SK-N-SH treated with all-trans-retinoic acid at 6 μM for 48 hours (cell line): ENCODE data around the gene PACSIN2.
"Not testable (repeated sequence)": the region's sequence is repeated elsewhere in the genome, so short reads cannot be mapped to it uniquely, and the experiment has no call there.

Source experiments
- ATAC-seq: fragments of 200-7000 bp; cut with Tn5 transposase; 3 replicates; pipeline ENCODE4 v1.9.1; 2020; ENCODE audit warnings: mild to moderate bottlenecking, moderate library complexity
- ARNTL ChIP-seq: fragments of 450-650 bp; formaldehyde crosslinking; IDR thresholded peaks from 2 replicates; pipeline ENCODE4 v1.5.0; 2020; ENCODE audit warnings: low read depth, mild to moderate bottlenecking, moderate library complexity, borderline replicate concordance
- CREB5 ChIP-seq: fragments of 250-450 bp; sonication (Bioruptor Pico); IDR thresholded peaks from 2 replicates; pipeline ENCODE4 v1.5.1; 2020; ENCODE audit warnings: low read depth, mild to moderate bottlenecking, moderate library complexity
- CSDC2 ChIP-seq: fragments of 250-450 bp; sonication (Bioruptor Pico); IDR thresholded peaks from 2 replicates; pipeline ENCODE4 v1.5.0; 2020; ENCODE audit warnings: mild to moderate bottlenecking, moderate library complexity
- CSRNP3 ChIP-seq: fragments of 250-450 bp; sonication (Bioruptor Pico); IDR thresholded peaks from 2 replicates; pipeline ENCODE4 v1.5.1; 2021; ENCODE audit warnings: mild to moderate bottlenecking, moderate library complexity
- ESRRG ChIP-seq: fragments of 250-450 bp; sonication (Bioruptor Pico); IDR thresholded peaks from 2 replicates; pipeline ENCODE4 v1.6.1; 2021; ENCODE audit warnings: mild to moderate bottlenecking
- GLIS3 ChIP-seq: fragments of 250-450 bp; sonication (Bioruptor Pico); IDR thresholded peaks from 2 replicates; pipeline ENCODE4 v1.5.0; 2020; ENCODE audit warnings: mild to moderate bottlenecking, moderate library complexity
- ISL1 ChIP-seq: fragments of 250-450 bp; sonication (Bioruptor Pico); IDR thresholded peaks from 2 replicates; pipeline ENCODE4 v2.1.2; 2022; ENCODE audit warnings: mild to moderate bottlenecking, moderate library complexity
- OSR1 ChIP-seq: fragments of 250-450 bp; sonication (Bioruptor Pico); IDR thresholded peaks from 2 replicates; pipeline ENCODE4 v1.8.0; 2022; ENCODE audit warnings: moderate library complexity, mild to moderate bottlenecking, inconsistent platforms
- RARB ChIP-seq: fragments of 250-450 bp; sonication (Bioruptor Pico); IDR thresholded peaks from 2 replicates; pipeline ENCODE4 v1.8.0; 2021; ENCODE audit warnings: mild to moderate bottlenecking, moderate library complexity
- SNAI2 ChIP-seq: fragments of 250-450 bp; sonication (Bioruptor Pico); IDR thresholded peaks from 2 replicates; pipeline ENCODE4 v1.5.0; 2020; ENCODE audit warnings: mild to moderate bottlenecking, moderate library complexity
- TCF4 ChIP-seq: fragments of 250-450 bp; sonication (Bioruptor Pico); IDR thresholded peaks from 2 replicates; pipeline ENCODE4 v1.8.0; 2021; ENCODE audit warnings: mild to moderate bottlenecking, moderate library complexity, borderline replicate concordance
- TOX ChIP-seq: fragments of 250-450 bp; sonication (Bioruptor Pico); IDR thresholded peaks from 2 replicates; pipeline ENCODE4 v1.8.0; 2021; ENCODE audit warnings: mild to moderate bottlenecking, moderate library complexity, borderline replicate concordance
- ZC3H10 ChIP-seq: fragments of 250-450 bp; sonication (Bioruptor Pico); IDR thresholded peaks from 2 replicates; pipeline ENCODE4 v1.5.1; 2021; ENCODE audit warnings: mild to moderate bottlenecking, moderate library complexity
- ZFP3 ChIP-seq: fragments of 250-450 bp; sonication (Bioruptor Pico); IDR thresholded peaks from 2 replicates; pipeline ENCODE4 v1.5.0; 2020; ENCODE audit warnings: mild to moderate bottlenecking, moderate library complexity
- ZFP30 ChIP-seq: fragments of 450-650 bp; formaldehyde crosslinking; IDR thresholded peaks from 2 replicates; pipeline ENCODE4 v1.5.0; 2022; ENCODE audit warnings: mild to moderate bottlenecking, moderate library complexity
- ZNF565 ChIP-seq: fragments of 450-650 bp; formaldehyde crosslinking; conservative IDR thresholded peaks from 2 replicates; pipeline ENCODE4 v1.5.0; 2020; ENCODE audit warnings: low read depth, mild to moderate bottlenecking, moderate library complexity
- ZNF70 ChIP-seq: fragments of 450-650 bp; formaldehyde crosslinking; IDR thresholded peaks from 2 replicates; pipeline ENCODE4 v1.5.0; 2020; ENCODE audit warnings: mild to moderate bottlenecking, moderate library complexity
- ZNF8 ChIP-seq: fragments of 450-650 bp; formaldehyde crosslinking; IDR thresholded peaks from 2 replicates; pipeline ENCODE4 v1.5.0; 2020; ENCODE audit warnings: mild to moderate bottlenecking, moderate library complexity
- TF ChIP-seq, protein P1 (sequence below): fragments of 250-450 bp; sonication (Bioruptor Pico); IDR thresholded peaks from 2 replicates; pipeline ENCODE4 v1.5.0; 2020; ENCODE audit warnings: mild to moderate bottlenecking, moderate library complexity
- TF ChIP-seq, protein P2 (sequence below): fragments of 250-450 bp; sonication (Bioruptor Pico); IDR thresholded peaks from 2 replicates; pipeline ENCODE4 v1.8.0; 2021; ENCODE audit warnings: low read depth, mild to moderate bottlenecking, moderate library complexity, borderline replicate concordance
- TF ChIP-seq, protein P3 (sequence below): fragments of 250-450 bp; sonication (Bioruptor Pico); IDR thresholded peaks from 2 replicates; pipeline ENCODE4 v1.8.0; 2020; ENCODE audit warnings: mild to moderate bottlenecking, moderate library complexity, borderline replicate concordance

Gene PACSIN2

GRCh38 chr22:42926104-42926503 lies 88.8 kb downstream of the PACSIN2 start:
- no peak for TF ChIP-seq SNAI2 (CRISPR knock-in tag)
- no peak for TF ChIP-seq ZNF70 (CRISPR knock-in tag)
- no peak for ATAC-seq

DNA sequence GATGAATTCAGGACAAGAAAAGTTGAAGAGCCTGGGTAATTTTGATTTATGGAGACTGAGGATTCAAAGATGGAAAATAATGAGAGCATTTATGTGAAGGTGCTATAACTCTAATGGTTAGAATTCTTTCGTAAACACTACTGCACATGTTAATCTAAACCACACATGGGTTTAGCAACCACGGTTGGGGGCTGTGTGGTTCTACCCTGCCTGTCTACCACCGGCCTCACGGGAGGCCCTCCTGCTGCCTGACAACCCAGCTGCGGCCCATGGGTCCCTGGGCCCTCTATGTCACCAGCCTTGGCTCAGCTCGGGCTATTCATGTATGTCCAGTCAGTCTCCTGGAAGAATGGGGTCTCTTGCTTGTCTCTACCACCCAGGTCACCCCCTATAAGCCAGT lies 89.4 kb downstream of the PACSIN2 start:
- TF ChIP-seq RARB (CRISPR knock-in tag) (no peak), TCF4 (CRISPR knock-in tag) (no peak), ISL1 (CRISPR knock-in tag) (no peak), CREB5 (CRISPR knock-in tag) (no peak), ZNF565 (CRISPR knock-in tag) (no peak), OSR1 (no peak), ZFP3 (CRISPR knock-in tag) (no peak), ARNTL (CRISPR knock-in tag) (no peak), ZC3H10 (CRISPR knock-in tag) (no peak), GLIS3 (CRISPR knock-in tag) (no peak), CSDC2 (CRISPR knock-in tag) (no peak), ZNF70 (CRISPR knock-in tag) (no peak), TOX (CRISPR knock-in tag) (no peak), CSRNP3 (no peak), ZFP30 (CRISPR knock-in tag) (no peak)
- TF ChIP-seq, protein P1, sequence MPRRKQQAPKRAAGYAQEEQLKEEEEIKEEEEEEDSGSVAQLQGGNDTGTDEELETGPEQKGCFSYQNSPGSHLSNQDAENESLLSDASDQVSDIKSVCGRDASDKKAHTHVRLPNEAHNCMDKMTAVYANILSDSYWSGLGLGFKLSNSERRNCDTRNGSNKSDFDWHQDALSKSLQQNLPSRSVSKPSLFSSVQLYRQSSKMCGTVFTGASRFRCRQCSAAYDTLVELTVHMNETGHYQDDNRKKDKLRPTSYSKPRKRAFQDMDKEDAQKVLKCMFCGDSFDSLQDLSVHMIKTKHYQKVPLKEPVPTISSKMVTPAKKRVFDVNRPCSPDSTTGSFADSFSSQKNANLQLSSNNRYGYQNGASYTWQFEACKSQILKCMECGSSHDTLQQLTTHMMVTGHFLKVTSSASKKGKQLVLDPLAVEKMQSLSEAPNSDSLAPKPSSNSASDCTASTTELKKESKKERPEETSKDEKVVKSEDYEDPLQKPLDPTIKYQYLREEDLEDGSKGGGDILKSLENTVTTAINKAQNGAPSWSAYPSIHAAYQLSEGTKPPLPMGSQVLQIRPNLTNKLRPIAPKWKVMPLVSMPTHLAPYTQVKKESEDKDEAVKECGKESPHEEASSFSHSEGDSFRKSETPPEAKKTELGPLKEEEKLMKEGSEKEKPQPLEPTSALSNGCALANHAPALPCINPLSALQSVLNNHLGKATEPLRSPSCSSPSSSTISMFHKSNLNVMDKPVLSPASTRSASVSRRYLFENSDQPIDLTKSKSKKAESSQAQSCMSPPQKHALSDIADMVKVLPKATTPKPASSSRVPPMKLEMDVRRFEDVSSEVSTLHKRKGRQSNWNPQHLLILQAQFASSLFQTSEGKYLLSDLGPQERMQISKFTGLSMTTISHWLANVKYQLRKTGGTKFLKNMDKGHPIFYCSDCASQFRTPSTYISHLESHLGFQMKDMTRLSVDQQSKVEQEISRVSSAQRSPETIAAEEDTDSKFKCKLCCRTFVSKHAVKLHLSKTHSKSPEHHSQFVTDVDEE, result no peak
- TF ChIP-seq, all 23 proteins: peak for 0
- no peak for ATAC-seq

- not testable (repeated sequence) for ATAC-seq
These were observed 89.9 kb downstream of the PACSIN2 start for GRCh38 chr22:42925031-42925430.

DNA sequence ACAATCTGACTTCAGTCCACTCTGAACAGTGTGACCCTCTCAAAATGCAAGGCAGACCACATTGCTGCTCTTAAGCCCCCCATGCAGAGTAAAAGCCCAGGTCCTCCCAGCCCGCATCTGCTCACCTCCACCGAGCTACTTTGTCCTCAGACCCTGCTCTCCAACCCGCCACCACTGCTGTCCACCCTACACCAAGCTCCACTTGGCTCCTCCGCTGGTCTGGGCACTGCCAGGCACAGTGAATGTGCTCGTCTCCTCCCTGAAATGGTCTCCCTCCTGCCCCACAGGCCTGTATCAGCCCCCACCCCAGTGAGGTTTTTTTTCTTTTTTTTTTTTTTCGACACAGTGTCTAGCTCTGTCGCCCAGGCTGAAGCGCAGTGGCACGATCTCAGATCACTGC lies 90.5 kb downstream of the PACSIN2 start:
- ATAC-seq, result no peak
- no peak for TF ChIP-seq ZNF70 (CRISPR knock-in tag)
- TF ChIP-seq GLIS3 (CRISPR knock-in tag), result no peak
- TF ChIP-seq, protein P2, sequence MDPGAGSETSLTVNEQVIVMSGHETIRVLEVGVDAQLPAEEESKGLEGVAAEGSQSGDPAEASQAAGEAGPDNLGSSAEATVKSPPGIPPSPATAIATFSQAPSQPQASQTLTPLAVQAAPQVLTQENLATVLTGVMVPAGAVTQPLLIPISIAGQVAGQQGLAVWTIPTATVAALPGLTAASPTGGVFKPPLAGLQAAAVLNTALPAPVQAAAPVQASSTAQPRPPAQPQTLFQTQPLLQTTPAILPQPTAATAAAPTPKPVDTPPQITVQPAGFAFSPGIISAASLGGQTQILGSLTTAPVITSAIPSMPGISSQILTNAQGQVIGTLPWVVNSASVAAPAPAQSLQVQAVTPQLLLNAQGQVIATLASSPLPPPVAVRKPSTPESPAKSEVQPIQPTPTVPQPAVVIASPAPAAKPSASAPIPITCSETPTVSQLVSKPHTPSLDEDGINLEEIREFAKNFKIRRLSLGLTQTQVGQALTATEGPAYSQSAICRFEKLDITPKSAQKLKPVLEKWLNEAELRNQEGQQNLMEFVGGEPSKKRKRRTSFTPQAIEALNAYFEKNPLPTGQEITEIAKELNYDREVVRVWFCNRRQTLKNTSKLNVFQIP (CRISPR knock-in tag), result no peak
- TF ChIP-seq TOX (CRISPR knock-in tag), result no peak
- no peak for TF ChIP-seq ZFP3 (CRISPR knock-in tag)
- TF ChIP-seq, protein P1, result no peak
- no peak for TF ChIP-seq ESRRG (CRISPR knock-in tag)
- no peak for TF ChIP-seq RARB (CRISPR knock-in tag)
- TF ChIP-seq CSDC2 (CRISPR knock-in tag), result no peak
- TF ChIP-seq CREB5 (CRISPR knock-in tag), result no peak
- TF ChIP-seq ARNTL (CRISPR knock-in tag), result no peak
- TF ChIP-seq CSRNP3, result no peak
- TF ChIP-seq ZNF8 (CRISPR knock-in tag), result no peak
- TF ChIP-seq, protein P3, sequence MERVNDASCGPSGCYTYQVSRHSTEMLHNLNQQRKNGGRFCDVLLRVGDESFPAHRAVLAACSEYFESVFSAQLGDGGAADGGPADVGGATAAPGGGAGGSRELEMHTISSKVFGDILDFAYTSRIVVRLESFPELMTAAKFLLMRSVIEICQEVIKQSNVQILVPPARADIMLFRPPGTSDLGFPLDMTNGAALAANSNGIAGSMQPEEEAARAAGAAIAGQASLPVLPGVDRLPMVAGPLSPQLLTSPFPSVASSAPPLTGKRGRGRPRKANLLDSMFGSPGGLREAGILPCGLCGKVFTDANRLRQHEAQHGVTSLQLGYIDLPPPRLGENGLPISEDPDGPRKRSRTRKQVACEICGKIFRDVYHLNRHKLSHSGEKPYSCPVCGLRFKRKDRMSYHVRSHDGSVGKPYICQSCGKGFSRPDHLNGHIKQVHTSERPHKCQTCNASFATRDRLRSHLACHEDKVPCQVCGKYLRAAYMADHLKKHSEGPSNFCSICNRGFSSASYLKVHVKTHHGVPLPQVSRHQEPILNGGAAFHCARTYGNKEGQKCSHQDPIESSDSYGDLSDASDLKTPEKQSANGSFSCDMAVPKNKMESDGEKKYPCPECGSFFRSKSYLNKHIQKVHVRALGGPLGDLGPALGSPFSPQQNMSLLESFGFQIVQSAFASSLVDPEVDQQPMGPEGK, result no peak
